ENCODE data around the gene NPAS4.
"Not testable (repeated sequence)": the region's sequence is repeated elsewhere in the genome, so short reads cannot be mapped to it uniquely, and the experiment has no call there.

NPAS4 gene

GRCh38 chr11:66420671-66421476, at the start of gene NPAS4:
Gene NPAS4 (plus strand): TSS chr11:66421035. CDS start chr11:66421180, 145 bp downstream.
- no peak for DNase-seq

- DNase-seq: peak; percentile 83
Measured at GRCh38 chr11:66371627-66372415, 49.0 kb upstream of the NPAS4 start, which contains the start of gene SLC29A2. Gene SLC29A2 (minus strand): TSS chr11:66371760. CDS start chr11:66371591, 169 bp downstream.

GRCh38 chr11:66373265-66373664, 47.6 kb upstream of the NPAS4 start:
- no peak for DNase-seq

- DNase-seq: not testable (repeated sequence)
Measured at GRCh38 chr11:66373690-66374287, 47.0 kb upstream of the NPAS4 start.

GRCh38 chr11:66380264-66380663, 40.6 kb upstream of the NPAS4 start:
- not testable (repeated sequence) for DNase-seq

- not testable (repeated sequence) for DNase-seq
Measured at GRCh38 chr11:66384316-66384715, 36.5 kb upstream of the NPAS4 start.

GRCh38 chr11:66386171-66387069, 34.4 kb upstream of the NPAS4 start:
- peak; percentile 80 for DNase-seq

GRCh38 chr11:66388780-66389386, 32.0 kb upstream of the NPAS4 start:
- DNase-seq: peak; percentile 75

- no peak for DNase-seq
Measured at GRCh38 chr11:66391322-66391721, 29.5 kb upstream of the NPAS4 start.

GRCh38 chr11:66393954-66394353, 26.9 kb upstream of the NPAS4 start:
- no peak for DNase-seq

- DNase-seq: no peak
Measured at GRCh38 chr11:66407651-66408050, 13.2 kb upstream of the NPAS4 start.

- peak; percentile 90 for DNase-seq
Measured at GRCh38 chr11:66408488-66409214, 12.2 kb upstream of the NPAS4 start.

- DNase-seq: no peak
Measured at GRCh38 chr11:66409226-66409625, 11.6 kb upstream of the NPAS4 start.

GRCh38 chr11:66410191-66410590, 10.6 kb upstream of the NPAS4 start:
- DNase-seq: no peak

- no peak for DNase-seq
Measured at GRCh38 chr11:66411323-66411722, 9.5 kb upstream of the NPAS4 start.

GRCh38 chr11:66412110-66412509, 8.7 kb upstream of the NPAS4 start:
- DNase-seq: no peak

- DNase-seq: no peak
Measured at GRCh38 chr11:66413167-66413566, 7.7 kb upstream of the NPAS4 start.

GRCh38 chr11:66414120-66414934, 6.5 kb upstream of the NPAS4 start:
- DNase-seq: no peak

GRCh38 chr11:66415423-66415822, 5.4 kb upstream of the NPAS4 start:
- DNase-seq: no peak

- no peak for DNase-seq
Measured at GRCh38 chr11:66417000-66417399, 3.8 kb upstream of the NPAS4 start.
